ENCODE results near the gene ABTB2.

Gene ABTB2

GRCh38 chr11:34151166-34151565, 206.6 kb downstream of the ABTB2 start:
- no peak for DNase-seq (ENCODE audit: low read depth, low spot score)

GRCh38 chr11:34150494-34151151, 207.2 kb downstream of the ABTB2 start:
- no peak for DNase-seq (ENCODE audit: low read depth, low spot score)

GRCh38 chr11:34149786-34150185, 208.0 kb downstream of the ABTB2 start:
- no peak for DNase-seq (ENCODE audit: low read depth, low spot score)

GRCh38 chr11:34149274-34149673, 208.5 kb downstream of the ABTB2 start:
- DNase-seq (ENCODE audit: low read depth, low spot score), result no peak

- DNase-seq (ENCODE audit: low read depth, low spot score), result no peak
These were observed 209.2 kb downstream of the ABTB2 start for GRCh38 chr11:34148504-34149165.

- DNase-seq (ENCODE audit: low read depth, low spot score), result no peak
These were observed 210.2 kb downstream of the ABTB2 start for GRCh38 chr11:34147581-34147980.

GRCh38 chr11:34146866-34147265, 210.9 kb downstream of the ABTB2 start:
- no peak for DNase-seq (ENCODE audit: low read depth, low spot score)

- no peak for DNase-seq (ENCODE audit: low read depth, low spot score)
These were observed 211.4 kb downstream of the ABTB2 start for GRCh38 chr11:34146411-34146810.

GRCh38 chr11:34145847-34146381, 211.9 kb downstream of the ABTB2 start:
- no peak for DNase-seq (ENCODE audit: low read depth, low spot score)

GRCh38 chr11:34145073-34145472, 212.7 kb downstream of the ABTB2 start:
- no peak for DNase-seq (ENCODE audit: low read depth, low spot score)

GRCh38 chr11:34143048-34143447, 214.8 kb downstream of the ABTB2 start:
- DNase-seq (ENCODE audit: low read depth, low spot score), result no peak

GRCh38 chr11:34140149-34140548, 217.7 kb downstream of the ABTB2 start:
- no peak for DNase-seq (ENCODE audit: low read depth, low spot score)

- DNase-seq (ENCODE audit: low read depth, low spot score), result no peak
These were observed 218.5 kb downstream of the ABTB2 start for GRCh38 chr11:34139346-34139745.

- no peak for DNase-seq (ENCODE audit: low read depth, low spot score)
These were observed 221.4 kb downstream of the ABTB2 start for GRCh38 chr11:34136420-34136819.

- DNase-seq (ENCODE audit: low read depth, low spot score), result no peak
These were observed 222.4 kb downstream of the ABTB2 start for GRCh38 chr11:34135439-34135838.

GRCh38 chr11:34134765-34135164, 223.0 kb downstream of the ABTB2 start:
- DNase-seq (ENCODE audit: low read depth, low spot score), result no peak

- DNase-seq (ENCODE audit: low read depth, low spot score), result no peak
These were observed 225.4 kb downstream of the ABTB2 start for GRCh38 chr11:34132261-34132965.

- no peak for DNase-seq (ENCODE audit: low read depth, low spot score)
These were observed 229.0 kb downstream of the ABTB2 start for GRCh38 chr11:34128824-34129223.

GRCh38 chr11:34126959-34127848, 230.6 kb downstream of the ABTB2 start:
- DNase-seq (ENCODE audit: low read depth, low spot score), result no peak

GRCh38 chr11:34124885-34125668, 232.7 kb downstream of the ABTB2 start:
- DNase-seq (ENCODE audit: low read depth, low spot score), result no peak

- DNase-seq (ENCODE audit: low read depth, low spot score), result no peak
These were observed 237.2 kb downstream of the ABTB2 start for GRCh38 chr11:34120651-34121050.
